HG03135 (cell line): ENCODE measurements around the gene PYDC2.

Experiments used
- ATAC-seq: cut with Tn5 transposase; IDR thresholded peaks from one replicate; pipeline ENCODE4 v1.9.1; 2021; ENCODE audit warnings: mild to moderate bottlenecking, moderate library complexity; ENCODE audit not compliant: unreplicated experiment

PYDC2 gene

GRCh38 chr3:191461113-191461595, at the start of gene PYDC2:
Gene PYDC2, plus strand, starts transcription at chr3:191461163. Its CDS starts 0 bp downstream, at chr3:191461163.
- no peak for ATAC-seq

DNA sequence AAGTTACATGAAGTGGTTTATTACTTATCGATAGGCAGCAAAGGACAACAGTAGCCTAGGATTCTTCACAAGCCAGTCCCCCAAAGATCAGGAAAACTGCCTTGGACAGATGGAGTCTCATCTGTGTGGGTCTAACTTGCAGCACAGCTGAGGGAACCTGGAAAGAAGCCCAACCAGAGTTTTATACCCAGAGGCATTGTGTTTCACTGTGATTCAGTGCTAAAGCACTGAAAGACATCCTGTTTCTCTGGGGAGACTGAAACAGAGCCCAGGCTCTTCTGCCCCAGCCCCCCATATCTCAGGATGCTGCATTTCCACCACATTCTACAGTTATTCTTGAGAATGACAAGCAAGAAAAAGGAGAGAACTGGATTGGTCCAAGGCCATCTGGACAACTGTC, 48.2 kb upstream of the PYDC2 start:
- no peak for ATAC-seq

- no peak for ATAC-seq
Measured at GRCh38 chr3:191414286-191414685, 46.7 kb upstream of the PYDC2 start.

DNA sequence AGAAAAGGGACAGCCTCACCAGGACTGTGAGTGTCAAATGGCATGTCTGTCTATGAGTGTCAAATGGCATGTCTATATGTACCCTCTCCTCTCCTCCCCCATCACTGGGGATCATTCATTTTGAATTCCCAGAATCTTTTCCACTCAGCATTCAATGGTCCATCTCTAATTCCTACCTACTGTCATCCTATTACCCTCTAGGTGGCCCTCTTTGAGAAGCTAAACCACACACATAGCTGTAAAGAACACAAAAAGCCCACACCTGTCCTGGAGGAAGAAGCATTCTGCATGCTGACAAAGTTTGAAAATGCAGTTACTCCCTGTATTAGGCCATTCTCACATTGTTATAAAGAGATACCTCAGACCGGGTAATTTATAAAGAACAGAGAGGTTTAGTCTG, 46.2 kb upstream of the PYDC2 start:
- no peak for ATAC-seq

DNA sequence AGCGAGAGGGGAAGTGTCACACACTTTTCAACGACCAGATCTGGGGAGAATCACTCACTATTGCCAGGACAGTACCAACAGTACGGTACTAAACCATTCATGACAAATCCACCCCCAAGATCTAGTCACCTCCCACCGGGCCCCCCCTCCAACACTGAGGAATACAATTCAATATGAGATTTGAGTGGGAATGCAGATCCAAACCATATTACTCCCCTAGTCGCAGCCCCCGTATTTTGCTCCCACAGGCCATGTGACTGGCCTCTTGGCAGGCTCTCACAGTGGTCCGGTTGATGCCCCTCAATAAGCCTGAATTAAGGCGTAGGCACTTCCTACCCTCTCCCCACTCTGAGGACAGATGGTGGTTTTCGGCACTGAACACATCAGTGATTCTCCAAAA, 45.4 kb upstream of the PYDC2 start:
- ATAC-seq, result no peak

DNA sequence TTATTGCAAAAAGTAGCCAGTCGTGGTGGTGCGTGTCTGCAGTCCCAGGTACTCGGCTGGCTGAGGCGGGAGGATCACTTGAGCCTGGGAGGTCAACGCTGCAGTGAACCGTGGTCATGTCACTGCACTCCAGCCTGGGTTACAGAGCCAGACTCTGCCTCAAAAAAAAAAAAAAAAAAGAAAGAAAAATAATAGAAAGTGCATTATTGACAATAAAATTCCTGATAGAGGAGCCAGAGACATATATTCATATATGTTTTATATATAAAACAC, 43.6 kb upstream of the PYDC2 start:
- ATAC-seq, result no peak

DNA sequence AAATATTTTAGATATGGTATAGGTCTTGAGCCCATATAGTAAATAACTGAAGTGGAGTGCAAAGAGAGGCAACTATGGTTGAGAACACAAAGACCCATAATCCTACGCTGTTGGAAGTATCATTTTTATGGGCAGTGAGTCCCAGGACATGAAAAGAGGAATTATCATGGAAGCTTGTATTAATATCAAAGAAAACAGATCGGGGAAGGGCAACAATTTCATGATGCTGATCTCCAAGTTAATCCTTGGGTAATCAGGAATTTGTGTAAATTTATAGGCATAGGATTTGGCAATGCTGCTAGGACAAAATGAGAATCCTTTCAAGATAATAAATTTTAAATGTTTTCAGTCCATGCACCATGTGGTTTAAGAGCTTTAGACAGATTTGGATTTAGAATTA, 40.2 kb upstream of the PYDC2 start:
- no peak for ATAC-seq

DNA sequence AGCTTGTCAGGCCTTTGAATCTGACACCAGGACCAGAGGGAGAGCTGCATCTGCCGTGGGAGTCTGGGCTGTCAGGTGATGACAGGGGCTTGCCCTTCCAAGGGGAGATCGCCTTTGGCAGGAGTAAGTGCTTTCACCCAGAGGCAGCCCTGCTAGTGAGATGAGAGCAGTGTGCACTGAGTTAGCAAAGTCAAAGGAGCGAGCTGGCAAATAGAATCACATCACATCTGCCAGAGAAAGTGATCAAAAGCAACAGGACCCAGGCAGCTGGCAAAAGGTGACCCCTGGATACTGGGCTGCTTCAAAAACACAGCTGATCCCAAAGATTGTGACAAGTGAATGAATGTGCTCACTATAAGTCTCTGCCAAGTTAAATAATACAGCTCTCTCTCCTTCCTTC, 36.1 kb upstream of the PYDC2 start:
- no peak for ATAC-seq

DNA sequence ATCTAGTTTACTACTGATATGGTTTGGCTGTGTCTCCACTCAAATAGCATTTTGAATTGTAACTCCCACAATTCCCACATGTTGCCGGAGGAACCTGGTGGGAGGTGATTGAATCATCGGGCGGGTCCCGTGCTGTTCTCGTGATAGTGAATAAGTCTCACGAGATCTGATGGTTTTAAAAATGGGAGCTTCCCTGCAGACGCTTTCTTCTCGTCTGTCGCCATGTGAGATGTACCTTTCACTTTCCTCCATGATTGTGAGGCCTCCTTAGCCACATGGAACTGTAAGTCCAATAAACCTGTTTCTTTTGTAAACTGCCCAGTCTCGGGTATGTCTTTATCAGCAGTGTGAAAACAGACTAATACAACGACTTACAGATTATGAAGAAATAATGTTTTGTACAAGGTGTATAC, 35.6 kb upstream of the PYDC2 start:
- no peak for ATAC-seq

GRCh38 chr3:191426311-191426710, 34.7 kb upstream of the PYDC2 start:
- no peak for ATAC-seq

DNA sequence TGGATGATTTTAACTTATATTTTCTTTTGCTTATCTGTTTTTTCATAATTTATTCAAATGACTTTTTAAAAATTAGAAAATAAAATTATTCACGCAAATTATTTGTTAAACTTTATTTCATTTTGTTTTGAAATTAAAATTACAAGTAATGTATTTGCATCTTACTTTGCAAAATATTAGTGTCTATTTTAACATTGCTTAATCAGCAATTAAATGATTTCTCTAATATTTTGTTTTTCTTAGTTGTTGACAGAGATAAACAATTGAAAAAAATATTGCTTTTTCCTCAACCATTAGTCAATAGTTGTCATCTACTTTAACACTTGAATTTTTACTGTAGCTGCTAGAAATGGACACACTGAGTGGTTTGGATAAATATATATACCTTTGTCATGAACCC, 32.8 kb upstream of the PYDC2 start:
- ATAC-seq, result no peak

DNA sequence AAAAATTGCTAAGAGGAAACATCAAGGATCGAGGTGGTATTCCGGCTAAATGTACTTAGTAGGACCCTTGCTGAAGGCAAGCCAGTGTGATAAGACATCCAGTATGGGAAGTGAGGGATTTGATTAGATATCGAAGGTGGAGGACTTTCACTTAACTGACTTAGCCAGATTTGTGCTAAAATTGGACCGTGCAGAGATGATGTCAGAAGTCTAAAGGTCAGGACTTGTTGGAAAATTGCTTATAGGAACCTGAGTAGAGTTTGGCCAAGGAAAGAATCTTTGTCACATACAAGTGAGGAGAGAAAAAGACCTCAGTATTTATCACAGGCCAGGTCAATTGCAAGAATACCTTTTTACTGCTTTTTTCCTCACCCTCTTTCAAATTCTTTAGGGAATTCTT, 30.9 kb upstream of the PYDC2 start:
- no peak for ATAC-seq

DNA sequence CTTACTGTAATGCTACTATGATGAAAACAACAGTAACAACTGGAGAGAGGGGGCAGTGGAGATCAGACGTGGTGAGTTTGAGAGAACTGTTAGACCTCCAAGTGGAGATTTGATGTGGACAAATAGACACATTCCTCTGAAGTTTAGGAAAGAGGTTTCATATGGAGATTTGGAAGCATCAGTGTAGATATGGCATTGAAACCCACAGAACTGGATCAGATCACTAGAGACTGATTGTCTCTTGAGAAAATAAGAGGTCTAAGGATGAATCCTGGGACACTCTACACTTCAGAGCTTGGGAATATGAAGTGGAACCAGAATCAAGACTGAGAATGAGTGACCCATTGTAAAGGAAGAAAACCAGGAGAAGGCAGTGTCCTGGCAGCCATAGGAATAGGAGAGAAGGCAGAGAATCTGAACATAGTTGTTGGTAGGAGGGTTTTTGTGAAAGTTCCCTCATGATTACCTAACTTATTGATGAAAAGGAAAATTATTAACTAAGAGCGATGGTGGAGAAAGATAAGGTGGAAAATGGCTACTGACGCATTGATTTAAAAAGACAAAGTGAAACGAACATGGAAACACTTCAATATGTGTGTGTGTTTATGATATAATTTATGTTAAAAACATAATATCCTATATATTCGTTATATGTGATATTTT, 29.7 kb upstream of the PYDC2 start:
- ATAC-seq, result no peak

GRCh38 chr3:191432162-191432561, 28.8 kb upstream of the PYDC2 start:
- ATAC-seq, result no peak

DNA sequence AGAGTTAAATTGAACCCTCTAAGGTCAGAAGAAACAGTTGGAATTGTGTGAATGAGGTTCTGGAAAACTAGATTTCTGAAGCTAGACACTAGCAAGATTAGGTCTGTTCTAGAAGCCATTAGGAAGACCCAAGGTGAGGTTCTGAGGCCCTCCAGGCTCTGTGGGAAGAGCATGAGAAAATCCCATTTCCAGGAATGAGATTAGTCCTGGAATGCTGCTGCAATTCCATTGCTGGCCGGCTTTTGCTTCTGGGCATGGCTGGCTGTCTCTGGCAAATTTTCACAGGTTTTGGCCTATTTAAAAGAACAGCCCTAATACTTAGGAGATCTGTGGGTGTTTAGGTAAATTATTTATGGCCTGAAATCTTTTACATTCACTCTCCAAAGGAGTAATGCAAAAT, 26.9 kb upstream of the PYDC2 start:
- ATAC-seq, result no peak

- ATAC-seq, result no peak
Measured at GRCh38 chr3:191435981-191436380, 25.0 kb upstream of the PYDC2 start.

DNA sequence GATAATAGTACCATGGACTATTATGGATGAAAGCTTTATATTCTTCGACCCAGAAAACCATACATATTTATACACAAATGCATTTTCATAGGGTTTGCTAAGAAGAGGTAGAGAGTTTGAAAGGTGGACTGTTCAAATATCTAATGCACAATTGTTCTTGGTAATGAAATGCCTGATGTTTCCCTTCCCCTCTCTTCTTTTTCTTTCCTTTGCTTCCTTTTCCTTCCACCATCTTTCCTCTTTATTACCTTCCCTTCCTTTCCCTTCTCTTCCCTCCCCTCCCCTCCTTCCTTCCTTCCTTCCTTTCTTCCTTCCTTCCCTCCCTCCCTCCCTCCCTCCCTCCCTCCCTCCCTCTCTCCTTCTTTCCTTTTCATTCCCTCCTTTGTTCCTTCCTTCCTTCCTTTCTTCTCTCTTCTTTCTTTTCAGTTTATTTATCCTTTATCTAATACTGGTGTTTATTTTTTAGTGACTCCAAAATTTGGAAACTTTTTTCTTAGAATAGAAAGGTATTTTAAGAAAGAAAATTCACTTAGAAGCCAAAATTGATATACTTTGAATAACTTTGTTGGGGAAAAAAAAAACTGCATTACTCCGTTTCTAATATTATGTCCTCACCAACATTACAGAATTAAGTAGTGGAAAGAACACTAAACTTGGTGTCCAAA, 22.7 kb upstream of the PYDC2 start:
- ATAC-seq, result no peak

GRCh38 chr3:191440532-191440931, 20.4 kb upstream of the PYDC2 start:
- ATAC-seq, result no peak

DNA sequence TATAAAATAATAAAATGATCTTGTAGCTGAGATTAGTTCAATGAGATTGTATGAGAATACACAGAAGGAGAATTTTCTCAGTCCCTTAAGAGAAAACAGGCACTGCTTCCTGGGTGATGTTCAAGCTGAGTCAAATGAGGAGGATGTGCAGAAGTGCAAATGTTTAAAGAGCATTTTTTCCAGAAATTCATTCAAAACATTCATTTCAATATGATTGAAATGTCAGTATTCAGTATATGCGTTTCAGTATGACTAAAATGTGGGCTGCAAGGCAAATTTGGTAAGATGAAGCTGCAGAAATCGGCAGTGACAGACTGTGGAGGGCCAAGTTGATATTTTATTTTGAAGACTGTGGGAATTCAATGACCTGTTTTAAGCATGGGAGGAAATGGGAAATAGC, 19.3 kb upstream of the PYDC2 start:
- ATAC-seq, result no peak

- no peak for ATAC-seq
Measured at GRCh38 chr3:191444569-191444968, 16.4 kb upstream of the PYDC2 start.

- no peak for ATAC-seq
Measured at GRCh38 chr3:191449256-191449655, 11.7 kb upstream of the PYDC2 start.

DNA sequence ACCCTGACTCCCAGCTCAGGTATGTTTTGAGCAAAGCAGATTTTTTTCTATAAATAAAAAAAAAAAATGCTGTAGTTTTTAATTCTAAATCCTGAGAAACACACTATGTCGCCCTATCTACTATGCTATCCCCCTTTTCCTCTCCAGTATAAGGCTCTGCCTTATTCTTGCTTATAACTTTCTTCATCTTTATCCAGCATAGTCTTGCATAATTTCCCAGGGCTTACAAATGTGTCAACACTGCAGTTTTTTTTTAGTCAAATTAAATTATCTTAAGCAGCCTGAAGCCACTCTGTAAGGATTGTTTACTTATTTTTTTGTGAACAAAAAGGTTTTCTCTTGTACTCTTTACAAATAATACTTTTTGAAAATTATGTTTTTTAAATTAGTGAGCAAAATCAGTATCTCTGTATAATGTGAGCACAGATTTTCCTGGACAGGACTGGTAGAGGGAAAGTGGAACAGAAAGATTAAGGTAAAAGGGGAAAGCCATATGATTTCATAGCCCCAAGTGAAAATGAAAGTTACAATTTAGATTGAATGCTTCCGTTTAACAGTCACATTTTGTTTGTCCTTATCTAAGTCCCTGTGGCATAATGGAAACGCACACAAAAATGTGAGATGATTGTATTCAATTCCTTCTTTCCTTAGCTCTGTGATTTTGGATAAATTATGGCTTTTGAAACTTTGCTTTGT, 5.6 kb upstream of the PYDC2 start:
- peak; percentile 81 for ATAC-seq
